Thoracic aorta (tissue), 2 donors: ENCODE measurements around the gene HPSE2. TPM values are rescaled to one million over a fixed set of nuclear protein-coding genes. Genes with fewer than 3 reads are reported as not detected.
A peak's percentile ranks its signal among the peaks of the same experiment; 100 is the strongest.

Experiments
- ATAC-seq: fragments of 150-250 bp; one replicate; pipeline ENCODE4 v1.8.0; 2017; ENCODE audit warnings: low read depth; ENCODE audit not compliant: insufficient number of reproducible peaks, low FRiP score
- DNase-seq: peaks from one replicate; pipeline ENCODE4 v3.0.0-alpha.2; 2020; ENCODE audit warnings: low spot score
- H3K27ac ChIP-seq, 2 donors: fragments of 200-600 bp; sonication (generic); 1 replicate in 1 of 2; 2 replicates in 1 of 2; pipeline ENCODE4 v1.5.1; 2016; ENCODE audit warnings: mild to moderate bottlenecking in 2 of 2, moderate library complexity in 2 of 2
- H3K27me3 ChIP-seq: fragments of 200-600 bp; sonication (generic); replicated peaks from 2 replicates; pipeline ENCODE4 v1.6.0; 2016; ENCODE audit warnings: mild to moderate bottlenecking; ENCODE audit not compliant: insufficient read depth
- H3K36me3 ChIP-seq: fragments of 200-600 bp; sonication (generic); one replicate; pipeline ENCODE4 v1.5.1; 2016
- H3K4me1 ChIP-seq, 2 donors: fragments of 200-600 bp; sonication (generic); 1 replicate in 1 of 2; 2 replicates in 1 of 2; pipeline versions ENCODE4 v1.5.1 to v1.6.0; 2016; ENCODE audit warnings: low read depth in 2 of 2, mild to moderate bottlenecking in 1 of 2; ENCODE audit not compliant: control insufficient read depth in 1 of 2
- H3K4me3 ChIP-seq: fragments of 200-600 bp; sonication (generic); 2 replicates; pipeline ENCODE4 v1.5.1; 2016; ENCODE audit warnings: mild to moderate bottlenecking
- H3K9me3 ChIP-seq: fragments of 200-600 bp; sonication (generic); 2 replicates; pipeline ENCODE4 v1.5.1; 2016
- CTCF ChIP-seq: fragments of 200-600 bp; sonication (generic); IDR thresholded peaks from one replicate; pipeline ENCODE4 v1.5.1; 2019; ENCODE audit warnings: antibody characterized with exemption
- total RNA-seq, 2 donors: library from RNA; depleted of rRNA; stranded (reverse); fragments of >200 nt; gene quantifications; one replicate each; pipeline versions ENCODE4 v1.1.0 to v1.2.3, GENCODE V29; 2016

HPSE2 gene
- total RNA-seq, 2 donors from 2014 or later, result 1.1 to 1.8 TPM

GRCh38 chr10:98959379-98959778 lies 276.3 kb downstream of the HPSE2 start:
- Histone ChIP-seq H3K4me1 (peaks cover 10 to 35% of the 10 kb centered on the region in 2 donors), H3K27ac (peak overlapping the region; percentile 18 to 40), H3K36me3 (no peaks in the 10 kb centered on the region), H3K27me3 (no peaks in the 10 kb centered on the region), H3K4me3 (no peak overlapping the region), H3K9me3 (no peaks in the 10 kb centered on the region)
- no peak for ATAC-seq
- DNase-seq, result no peak
- TF ChIP-seq CTCF, result no peak

GRCh38 chr10:98957801-98958200 lies 277.9 kb downstream of the HPSE2 start:
- no peak for TF ChIP-seq CTCF
- Histone ChIP-seq H3K27ac (no peak overlapping the region), H3K4me1 (peaks cover 10 to 35% of the 10 kb centered on the region in 2 donors), H3K36me3 (no peaks in the 10 kb centered on the region), H3K9me3 (no peaks in the 10 kb centered on the region), H3K27me3 (no peaks in the 10 kb centered on the region), H3K4me3 (no peak overlapping the region)
- DNase-seq (no peak), ATAC-seq (no peak)

DNA sequence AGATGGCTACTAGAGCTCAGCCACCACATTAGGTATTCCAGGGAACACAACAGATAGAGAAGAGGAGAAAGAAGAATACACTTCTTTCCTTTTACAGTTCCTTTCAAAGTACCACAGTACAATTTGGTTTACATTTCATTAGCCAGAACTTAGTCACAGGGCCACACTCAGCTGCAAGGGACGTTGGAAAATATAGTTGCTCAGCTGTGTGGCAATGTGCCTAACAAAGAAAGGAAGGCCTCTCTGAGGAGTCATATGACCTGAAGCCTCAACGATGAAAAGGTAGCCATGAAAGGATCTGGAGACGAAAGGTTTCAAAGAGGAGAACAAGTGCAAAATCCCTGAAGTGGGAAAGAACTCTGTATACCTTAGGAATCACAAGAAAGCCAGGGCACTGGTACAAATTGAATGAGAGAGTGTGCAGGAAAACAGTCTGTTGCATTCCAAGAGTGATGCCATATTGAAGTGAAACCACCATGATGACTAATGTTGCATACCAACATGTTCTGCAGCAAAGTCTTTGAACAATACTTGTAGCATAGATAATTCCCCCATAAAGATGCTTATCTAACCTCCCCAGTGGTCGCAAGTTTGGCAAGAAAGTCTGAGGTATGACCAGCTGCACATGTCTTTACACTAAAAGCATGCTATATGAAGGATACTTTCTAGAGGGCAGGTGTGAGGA lies 278.9 kb downstream of the HPSE2 start:
- peak overlapping the region; percentile 3 to 5 for H3K27ac ChIP-seq
- TF ChIP-seq CTCF, result no peak

GRCh38 chr10:98953251-98953650 lies 282.4 kb downstream of the HPSE2 start:
- Histone ChIP-seq H3K4me3 (no peak overlapping the region), H3K9me3 (no peaks in the 10 kb centered on the region)
- ATAC-seq, result no peak

More for the DNA sequence above, 278.9 kb downstream of the HPSE2 start:
- no peak overlapping the region for H3K4me3 ChIP-seq
- H3K27me3 ChIP-seq, result no peaks in the 10 kb centered on the region
- DNase-seq (no peak), ATAC-seq (no peak)
- H3K36me3 ChIP-seq, result no peaks in the 10 kb centered on the region
- H3K9me3 ChIP-seq, result no peaks in the 10 kb centered on the region
- H3K4me1 ChIP-seq, result peaks cover 10 to 35% of the 10 kb centered on the region in 2 donors

More at GRCh38 chr10:98953251-98953650, 282.4 kb downstream of the HPSE2 start:
- Histone ChIP-seq H3K27ac (no peak overlapping the region), H3K27me3 (no peaks in the 10 kb centered on the region), H3K4me1 (peaks cover 7 to 18% of the 10 kb centered on the region in 2 donors), H3K36me3 (no peaks in the 10 kb centered on the region)
- no peak for DNase-seq
- TF ChIP-seq CTCF, result no peak
